Measurements from ENCODE around the gene DCTN3.

DNA sequence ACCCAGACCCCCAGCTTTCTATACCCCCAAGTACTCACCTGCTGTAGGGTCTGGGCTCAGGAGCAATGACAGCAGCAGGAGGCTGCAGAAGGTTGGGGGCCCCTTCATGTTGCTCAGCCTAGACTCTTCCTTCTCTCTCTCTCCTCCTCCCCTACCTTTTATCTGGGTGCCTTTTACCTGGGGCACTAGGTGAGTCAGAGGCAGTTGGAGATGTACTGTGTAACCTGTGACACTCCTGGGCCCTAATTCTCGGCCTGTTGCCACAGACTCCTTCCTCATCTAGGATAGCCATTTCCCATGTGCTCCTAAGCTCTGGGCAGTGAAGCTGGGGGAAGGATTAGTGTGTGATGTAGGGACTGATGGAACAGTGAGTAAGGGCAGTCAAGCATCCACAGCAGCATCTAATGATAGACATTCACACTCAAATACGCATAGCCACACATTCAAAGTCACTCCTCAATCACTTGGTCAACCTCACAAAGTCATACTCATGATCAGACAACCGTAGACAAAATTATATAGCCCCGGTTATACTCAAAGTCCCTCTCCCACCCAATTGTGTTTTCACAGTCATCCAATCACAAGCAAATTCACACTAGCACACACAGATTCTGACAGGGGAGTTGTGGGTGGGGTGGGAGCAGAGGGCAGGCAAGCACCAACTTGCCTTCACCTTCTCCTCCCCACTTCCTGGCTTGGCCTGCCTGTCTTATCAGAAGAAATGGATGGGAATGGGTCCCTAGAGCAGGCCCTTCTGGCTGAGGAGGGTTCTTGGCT, 42.4 kb upstream of the DCTN3 start, which contains the start of gene CCL27:
- no peak for TF ChIP-seq SUZ12 (IDR thresholded peaks at IDR 0.05; ENCODE audit: unreplicated experiment)
- TF ChIP-seq, protein P1, sequence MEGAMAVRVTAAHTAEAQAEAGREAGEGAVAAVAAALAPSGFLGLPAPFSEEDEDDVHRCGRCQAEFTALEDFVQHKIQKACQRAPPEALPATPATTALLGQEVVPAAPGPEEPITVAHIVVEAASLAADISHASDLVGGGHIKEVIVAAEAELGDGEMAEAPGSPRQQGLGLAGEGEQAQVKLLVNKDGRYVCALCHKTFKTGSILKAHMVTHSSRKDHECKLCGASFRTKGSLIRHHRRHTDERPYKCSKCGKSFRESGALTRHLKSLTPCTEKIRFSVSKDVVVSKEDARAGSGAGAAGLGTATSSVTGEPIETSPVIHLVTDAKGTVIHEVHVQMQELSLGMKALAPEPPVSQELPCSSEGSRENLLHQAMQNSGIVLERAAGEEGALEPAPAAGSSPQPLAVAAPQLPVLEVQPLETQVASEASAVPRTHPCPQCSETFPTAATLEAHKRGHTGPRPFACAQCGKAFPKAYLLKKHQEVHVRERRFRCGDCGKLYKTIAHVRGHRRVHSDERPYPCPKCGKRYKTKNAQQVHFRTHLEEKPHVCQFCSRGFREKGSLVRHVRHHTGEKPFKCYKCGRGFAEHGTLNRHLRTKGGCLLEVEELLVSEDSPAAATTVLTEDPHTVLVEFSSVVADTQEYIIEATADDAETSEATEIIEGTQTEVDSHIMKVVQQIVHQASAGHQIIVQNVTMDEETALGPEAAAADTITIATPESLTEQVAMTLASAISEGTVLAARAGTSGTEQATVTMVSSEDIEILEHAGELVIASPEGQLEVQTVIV (IDR thresholded peaks at IDR 0.05; ENCODE audit: borderline replicate concordance, partially characterized antibody) = no peak
- no peak for TF ChIP-seq ZNF384 (IDR thresholded peaks at IDR 0.05; ENCODE audit: borderline replicate concordance, low read depth, low read length)
- no peak for TF ChIP-seq GABPA (IDR thresholded peaks at IDR 0.05; ENCODE audit: low read depth)
- TF ChIP-seq, protein P2, sequence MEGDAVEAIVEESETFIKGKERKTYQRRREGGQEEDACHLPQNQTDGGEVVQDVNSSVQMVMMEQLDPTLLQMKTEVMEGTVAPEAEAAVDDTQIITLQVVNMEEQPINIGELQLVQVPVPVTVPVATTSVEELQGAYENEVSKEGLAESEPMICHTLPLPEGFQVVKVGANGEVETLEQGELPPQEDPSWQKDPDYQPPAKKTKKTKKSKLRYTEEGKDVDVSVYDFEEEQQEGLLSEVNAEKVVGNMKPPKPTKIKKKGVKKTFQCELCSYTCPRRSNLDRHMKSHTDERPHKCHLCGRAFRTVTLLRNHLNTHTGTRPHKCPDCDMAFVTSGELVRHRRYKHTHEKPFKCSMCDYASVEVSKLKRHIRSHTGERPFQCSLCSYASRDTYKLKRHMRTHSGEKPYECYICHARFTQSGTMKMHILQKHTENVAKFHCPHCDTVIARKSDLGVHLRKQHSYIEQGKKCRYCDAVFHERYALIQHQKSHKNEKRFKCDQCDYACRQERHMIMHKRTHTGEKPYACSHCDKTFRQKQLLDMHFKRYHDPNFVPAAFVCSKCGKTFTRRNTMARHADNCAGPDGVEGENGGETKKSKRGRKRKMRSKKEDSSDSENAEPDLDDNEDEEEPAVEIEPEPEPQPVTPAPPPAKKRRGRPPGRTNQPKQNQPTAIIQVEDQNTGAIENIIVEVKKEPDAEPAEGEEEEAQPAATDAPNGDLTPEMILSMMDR (IDR thresholded peaks at IDR 0.05 in 2 of 3, conservative IDR thresholded peaks at IDR 0.05 in 1 of 3; ENCODE audit: control insufficient read depth in 2 of 3, extremely low read depth in 1 of 3, insufficient read depth in 1 of 3, low read depth in 3 of 3, low read length in 3 of 3) = no peak
- no peak for TF ChIP-seq ZNF274 (IDR thresholded peaks at IDR 0.05; ENCODE audit: insufficient read depth, insufficient read length)
- TF ChIP-seq IKZF2 (IDR thresholded peaks at IDR 0.05) = no peak
- TF ChIP-seq POLR2AphosphoS5 (IDR thresholded peaks at IDR 0.05; ENCODE audit: low read length) = no peak
- TF ChIP-seq SP1 (IDR thresholded peaks at IDR 0.05; ENCODE audit: low read depth, low read length) = no peak
- TF ChIP-seq, protein P3, sequence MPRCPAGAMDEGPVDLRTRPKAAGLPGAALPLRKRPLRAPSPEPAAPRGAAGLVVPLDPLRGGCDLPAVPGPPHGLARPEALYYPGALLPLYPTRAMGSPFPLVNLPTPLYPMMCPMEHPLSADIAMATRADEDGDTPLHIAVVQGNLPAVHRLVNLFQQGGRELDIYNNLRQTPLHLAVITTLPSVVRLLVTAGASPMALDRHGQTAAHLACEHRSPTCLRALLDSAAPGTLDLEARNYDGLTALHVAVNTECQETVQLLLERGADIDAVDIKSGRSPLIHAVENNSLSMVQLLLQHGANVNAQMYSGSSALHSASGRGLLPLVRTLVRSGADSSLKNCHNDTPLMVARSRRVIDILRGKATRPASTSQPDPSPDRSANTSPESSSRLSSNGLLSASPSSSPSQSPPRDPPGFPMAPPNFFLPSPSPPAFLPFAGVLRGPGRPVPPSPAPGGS (IDR thresholded peaks at IDR 0.05; ENCODE audit: borderline replicate concordance, insufficient read depth, low read depth, low read length, poor library complexity, severe bottlenecking) = no peak

Data from GM12878 (cell line).